Endothelial cell of umbilical vein (primary cell): ENCODE data around the gene BMPR1B. TPM values are rescaled to one million over a fixed set of nuclear protein-coding genes. Genes with fewer than 3 reads are reported as not detected.

Experiments used
- BruUV-seq: library from RNA; stranded (reverse); fragments of 400-500 nt; replicated peaks from 2 replicates; lab custom pipeline; 2021; lab: Mats Ljungman, UMichigan
- CTCF ChIA-PET: fragments of 300-600, 350-600 bp; sonication (Branson Sonifier 250); formaldehyde crosslinking; loops from one replicate; lab custom pipeline; 2021; ENCODE audit warnings: antibody characterized with exemption, inconsistent platforms; lab: Charles Lee
- POLR2A ChIA-PET: fragments of 300-600, 350-600 bp; sonication (Branson Sonifier 250); formaldehyde crosslinking; loops from one replicate; lab custom pipeline; 2021; ENCODE audit warnings: antibody characterized with exemption, inconsistent platforms; lab: Charles Lee
- DNase-seq: peaks from one replicate; pipeline ENCODE4 v3.0.0-alpha.2; 2011; ENCODE audit warnings: low read depth, low spot score
- FAIRE-seq: peaks from 2 replicates; lab custom pipeline; 2011; peaks lifted over from hg19 to GRCh38; lab: Jason Lieb, UNC
- H2AFZ ChIP-seq: 2 replicates; pipeline ENCODE4 v1.6.0; 2012; ENCODE audit warnings: low read depth, low read length, control low read depth, inconsistent platforms
- H3K27ac ChIP-seq: 2 replicates; pipeline ENCODE4 v1.5.1; 2011; ENCODE audit warnings: low read depth, mild to moderate bottlenecking, control low read depth, low read length, moderate library complexity; ENCODE audit not compliant: insufficient read depth
- H3K27me3 ChIP-seq, 2 experiments: 2 replicates each; pipeline versions ENCODE4 v1.6.0 to v1.6.1; 2011; ENCODE audit warnings: low read length in 2 of 2, mixed read lengths in 1 of 2; ENCODE audit not compliant: control insufficient read depth in 2 of 2, insufficient read depth in 2 of 2
- H3K36me3 ChIP-seq, 2 experiments: 2 replicates in 1 of 2; 3 replicates in 1 of 2; pipeline ENCODE4 v1.5.1; 2011; ENCODE audit warnings: low read length in 2 of 2, mild to moderate bottlenecking in 1 of 2, moderate library complexity in 1 of 2; ENCODE audit not compliant: control insufficient read depth in 2 of 2, insufficient read depth in 2 of 2; ENCODE audit errors: extremely low read depth in 1 of 2
- H3K4me1 ChIP-seq: 3 replicates; pipeline ENCODE4 v1.5.1; 2011; ENCODE audit warnings: mild to moderate bottlenecking, low read length; ENCODE audit not compliant: control insufficient read depth, insufficient read depth; ENCODE audit errors: extremely low read depth
- H3K4me2 ChIP-seq: 2 replicates; pipeline ENCODE4 v1.6.1; 2011; ENCODE audit warnings: low read length, control low read depth, mixed read lengths; ENCODE audit not compliant: insufficient read depth
- H3K4me3 ChIP-seq, 3 experiments: fragments of 200-600 bp in 1 of 3; sonication (generic), shearing (Covaris generic) in 1 of 3; replicated peaks in 1 of 3; 2 replicates each; pipeline ENCODE4 v1.5.1; 2011 to 2016; ENCODE audit warnings: control low read depth in 3 of 3, low read length in 3 of 3, mild to moderate bottlenecking in 2 of 3, inconsistent platforms in 1 of 3, low read depth in 1 of 3, moderate library complexity in 1 of 3; ENCODE audit not compliant: insufficient read depth in 1 of 3
- H3K79me2 ChIP-seq: 2 replicates; pipeline ENCODE4 v1.6.0; 2012; ENCODE audit warnings: low read length, inconsistent platforms; ENCODE audit not compliant: control insufficient read depth, insufficient read depth
- H3K9ac ChIP-seq: replicated peaks from 2 replicates; pipeline ENCODE3; 2011; ENCODE audit warnings: low read length, control low read depth; ENCODE audit not compliant: insufficient read depth; ENCODE audit errors: extremely low read depth
- H3K9me1 ChIP-seq: replicated peaks from 3 replicates; pipeline ENCODE4 v1.6.0; 2011; ENCODE audit warnings: mild to moderate bottlenecking, low read length; ENCODE audit not compliant: control insufficient read depth, insufficient read depth; ENCODE audit errors: extremely low read depth
- H3K9me3 ChIP-seq: replicated peaks from 2 replicates; pipeline ENCODE4 v1.5.1; 2012; ENCODE audit warnings: low read length, inconsistent platforms; ENCODE audit not compliant: control insufficient read depth, insufficient read depth
- H4K20me1 ChIP-seq: replicated peaks from 2 replicates; pipeline ENCODE3; 2011; ENCODE audit warnings: mild to moderate bottlenecking, low read length; ENCODE audit not compliant: control insufficient read depth, insufficient read depth; ENCODE audit errors: extremely low read depth
- CTCF ChIP-seq, 2 donors: IDR thresholded peaks; 1 replicate in 1 of 2; 2 replicates in 1 of 2; pipeline ENCODE4 v1.5.1; 2011; ENCODE audit warnings: low read length in 2 of 2, mild to moderate bottlenecking in 2 of 2, moderate library complexity in 2 of 2, control low read depth in 1 of 2, inconsistent platforms in 1 of 2, low read depth in 1 of 2; ENCODE audit not compliant: insufficient read depth in 1 of 2; ENCODE audit errors: extremely low read depth in 1 of 2
- EZH2 ChIP-seq: IDR thresholded peaks from 2 replicates; pipeline ENCODE4 v1.6.1; 2012; ENCODE audit warnings: borderline replicate concordance, low read depth, mild to moderate bottlenecking, moderate library complexity, low read length, inconsistent platforms; ENCODE audit not compliant: severe bottlenecking
- FOS ChIP-seq: IDR thresholded peaks from 2 replicates; pipeline ENCODE4 v1.6.1; 2011; ENCODE audit warnings: mild to moderate bottlenecking, low read length, moderate library complexity, borderline replicate concordance; ENCODE audit not compliant: insufficient read depth
- GATA2 ChIP-seq: IDR thresholded peaks from 2 replicates; pipeline ENCODE4 v1.7.0; 2011; ENCODE audit warnings: low read depth, mild to moderate bottlenecking, moderate library complexity, mixed read lengths, low read length; ENCODE audit not compliant: insufficient read length, insufficient read depth
- JUN ChIP-seq: IDR thresholded peaks from 2 replicates; pipeline ENCODE4 v1.6.1; 2011; ENCODE audit warnings: borderline replicate concordance, low read depth; ENCODE audit not compliant: insufficient read length, insufficient read depth
- MAX ChIP-seq: IDR thresholded peaks from 2 replicates; pipeline ENCODE4 v1.6.1; 2011; ENCODE audit not compliant: insufficient read depth, insufficient read length
- MYC ChIP-seq: IDR thresholded peaks from one replicate; pipeline ENCODE4 v1.6.1; 2011; ENCODE audit warnings: mild to moderate bottlenecking, low read depth, low read length
- POLR2A ChIP-seq: IDR thresholded peaks from 2 replicates; pipeline ENCODE4 v1.6.1; 2012; ENCODE audit warnings: low read depth, mild to moderate bottlenecking, control low read depth, low read length
- POLR2AphosphoS5 ChIP-seq: IDR thresholded peaks from 2 replicates; pipeline ENCODE4 v1.6.1; 2012; ENCODE audit warnings: low read depth, mild to moderate bottlenecking, control low read depth, low read length, moderate library complexity; ENCODE audit not compliant: insufficient read depth
- dilution Hi-C: fragments of 300-500 bp; cut with MboI; formaldehyde crosslinking; loops from one replicate; pipeline ENCODE4 v1.15.0; 2019; ENCODE audit warnings: low sequenced_read_pairs; ENCODE audit not compliant: extremely low pct_ligation_motif_present
- intact Hi-C: fragments of 100-400 bp; cut with micrococcal nuclease; formaldehyde crosslinking; loops from one replicate; pipeline ENCODE4 v1.10.0; 2022
- polyA plus RNA-seq, 4 experiments: library from polyadenylated mRNA; depleted of rRNA in 3 of 4; stranded (reverse) in 3 of 4; unstranded in 1 of 4; fragments of >200 nt; gene quantifications; 2 replicates each; pipeline versions ENCODE4 v1.2.1 to v1.2.3, GENCODE V29; 2011 to 2012; ENCODE audit warnings: missing spikeins in 1 of 4
- total RNA-seq: library from RNA; stranded (reverse); gene quantifications from 2 replicates; pipeline ENCODE4 v1.2.3, GENCODE V29; 2021

Gene BMPR1B
- total and polyA plus RNA-seq, 2 donors (not counting 3 experiments of a cell fraction or from before 2014, with no cell fraction given): 0.28 to 2.1 TPM

- Histone ChIP-seq H3K27ac (no peak overlapping the region), H3K4me1 (no peaks in the 10 kb centered on the region), H4K20me1 (no peaks in the 10 kb centered on the region), H3K27me3 (no peaks in the 10 kb centered on the region), H3K4me3 (no peak overlapping the region), H2AFZ (no peak overlapping the region), H3K9me3 (no peaks in the 10 kb centered on the region), H3K4me2 (no peak overlapping the region), H3K9me1 (no peaks in the 10 kb centered on the region), H3K79me2 (no peaks in the 10 kb centered on the region), H3K9ac (no peak overlapping the region), H3K36me3 (no peaks in the 10 kb centered on the region)
- intact Hi-C loops: no loop called here
- no TSS peak for BruUV-seq
- DNase-seq (no peak), FAIRE-seq (no peak)
- CTCF ChIA-PET: interaction anchor here (1.0 kb wide), 1 partner anchor 20 kb away, joined by 3 read pairs; no protein-coding TSS in a partner anchor
- TF ChIP-seq GATA2 (no peak), EZH2 (no peak), CTCF (IDR thresholded peaks at IDR 0.05; ENCODE audit: extremely low read depth in 1 of 2, insufficient read depth in 1 of 2, low read depth in 1 of 2, low read length in 2 of 2) (no peak), JUN (no peak), MYC (no peak), FOS (no peak), MAX (no peak), POLR2A (no peak), POLR2AphosphoS5 (no peak)
- POLR2A ChIA-PET: no interaction called here
- dilution Hi-C loops: no loop called here
Observed at GRCh38 chr4:94905511-94905910, 147.8 kb downstream of the BMPR1B start.
